ENCODE measurements around the gene GPAT3.
A peak's percentile ranks its signal among the peaks of the same experiment; 100 is the strongest.

The GPAT3 gene

DNA sequence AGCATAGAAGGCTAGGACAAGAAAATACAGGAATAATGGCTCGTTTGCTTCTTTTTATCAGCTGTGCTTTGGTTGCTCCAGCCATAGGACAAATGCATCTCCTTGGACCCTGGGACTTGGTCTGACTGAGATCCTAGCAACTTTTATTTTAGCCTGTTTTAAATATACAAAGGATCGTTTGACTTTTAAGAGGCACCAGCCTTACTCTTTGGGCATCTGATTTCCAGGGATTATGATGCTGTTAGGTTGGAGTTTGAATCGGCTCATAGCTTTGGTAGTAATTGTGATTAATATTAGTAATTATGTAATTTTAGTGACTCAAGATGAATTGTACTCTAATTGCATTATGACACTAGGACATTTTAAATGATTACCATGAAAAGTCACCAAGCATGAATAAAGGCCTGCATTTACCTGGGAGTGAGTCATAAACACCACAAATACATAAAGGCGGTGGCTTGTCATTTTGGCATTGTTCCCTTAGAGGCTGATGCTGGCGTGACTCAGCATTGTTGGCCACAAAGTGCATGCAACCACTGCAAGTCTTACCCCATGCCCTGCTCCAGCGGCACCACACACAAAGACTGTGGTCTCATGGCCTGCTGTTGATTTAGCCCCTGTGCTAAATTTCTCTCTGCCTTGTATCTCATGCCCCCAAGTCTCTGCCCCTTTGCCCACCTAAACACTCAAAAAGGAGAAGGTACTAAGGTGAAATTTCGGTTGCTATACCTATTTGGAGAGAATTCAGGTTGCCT is 12.4 kb downstream of the GPAT3 start (continued):
- TF ChIP-seq, protein P1, sequence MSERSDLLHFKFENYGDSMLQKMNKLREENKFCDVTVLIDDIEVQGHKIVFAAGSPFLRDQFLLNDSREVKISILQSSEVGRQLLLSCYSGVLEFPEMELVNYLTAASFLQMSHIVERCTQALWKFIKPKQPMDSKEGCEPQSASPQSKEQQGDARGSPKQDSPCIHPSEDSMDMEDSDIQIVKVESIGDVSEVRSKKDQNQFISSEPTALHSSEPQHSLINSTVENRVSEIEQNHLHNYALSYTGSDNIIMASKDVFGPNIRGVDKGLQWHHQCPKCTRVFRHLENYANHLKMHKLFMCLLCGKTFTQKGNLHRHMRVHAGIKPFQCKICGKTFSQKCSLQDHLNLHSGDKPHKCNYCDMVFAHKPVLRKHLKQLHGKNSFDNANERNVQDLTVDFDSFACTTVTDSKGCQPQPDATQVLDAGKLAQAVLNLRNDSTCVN (tag by site-specific recombination; optimal IDR thresholded peaks at IDR 0.05): no peak
- TF ChIP-seq, protein P2, sequence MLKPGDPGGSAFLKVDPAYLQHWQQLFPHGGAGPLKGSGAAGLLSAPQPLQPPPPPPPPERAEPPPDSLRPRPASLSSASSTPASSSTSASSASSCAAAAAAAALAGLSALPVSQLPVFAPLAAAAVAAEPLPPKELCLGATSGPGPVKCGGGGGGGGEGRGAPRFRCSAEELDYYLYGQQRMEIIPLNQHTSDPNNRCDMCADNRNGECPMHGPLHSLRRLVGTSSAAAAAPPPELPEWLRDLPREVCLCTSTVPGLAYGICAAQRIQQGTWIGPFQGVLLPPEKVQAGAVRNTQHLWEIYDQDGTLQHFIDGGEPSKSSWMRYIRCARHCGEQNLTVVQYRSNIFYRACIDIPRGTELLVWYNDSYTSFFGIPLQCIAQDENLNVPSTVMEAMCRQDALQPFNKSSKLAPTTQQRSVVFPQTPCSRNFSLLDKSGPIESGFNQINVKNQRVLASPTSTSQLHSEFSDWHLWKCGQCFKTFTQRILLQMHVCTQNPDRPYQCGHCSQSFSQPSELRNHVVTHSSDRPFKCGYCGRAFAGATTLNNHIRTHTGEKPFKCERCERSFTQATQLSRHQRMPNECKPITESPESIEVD (tag by site-specific recombination; IDR thresholded peaks at IDR 0.05): peak; percentile 76
- no peak for TF ChIP-seq ZNF311 (tag by site-specific recombination; IDR thresholded peaks at IDR 0.05; ENCODE audit: borderline replicate concordance)
- TF ChIP-seq ZNF335 (tag by site-specific recombination; conservative IDR thresholded peaks at IDR 0.05): peak; percentile 47
- no peak for TF ChIP-seq TCF7L2 (IDR thresholded peaks at IDR 0.05; ENCODE audit: borderline replicate concordance, low read depth, low read length)
- TF ChIP-seq, protein P3, sequence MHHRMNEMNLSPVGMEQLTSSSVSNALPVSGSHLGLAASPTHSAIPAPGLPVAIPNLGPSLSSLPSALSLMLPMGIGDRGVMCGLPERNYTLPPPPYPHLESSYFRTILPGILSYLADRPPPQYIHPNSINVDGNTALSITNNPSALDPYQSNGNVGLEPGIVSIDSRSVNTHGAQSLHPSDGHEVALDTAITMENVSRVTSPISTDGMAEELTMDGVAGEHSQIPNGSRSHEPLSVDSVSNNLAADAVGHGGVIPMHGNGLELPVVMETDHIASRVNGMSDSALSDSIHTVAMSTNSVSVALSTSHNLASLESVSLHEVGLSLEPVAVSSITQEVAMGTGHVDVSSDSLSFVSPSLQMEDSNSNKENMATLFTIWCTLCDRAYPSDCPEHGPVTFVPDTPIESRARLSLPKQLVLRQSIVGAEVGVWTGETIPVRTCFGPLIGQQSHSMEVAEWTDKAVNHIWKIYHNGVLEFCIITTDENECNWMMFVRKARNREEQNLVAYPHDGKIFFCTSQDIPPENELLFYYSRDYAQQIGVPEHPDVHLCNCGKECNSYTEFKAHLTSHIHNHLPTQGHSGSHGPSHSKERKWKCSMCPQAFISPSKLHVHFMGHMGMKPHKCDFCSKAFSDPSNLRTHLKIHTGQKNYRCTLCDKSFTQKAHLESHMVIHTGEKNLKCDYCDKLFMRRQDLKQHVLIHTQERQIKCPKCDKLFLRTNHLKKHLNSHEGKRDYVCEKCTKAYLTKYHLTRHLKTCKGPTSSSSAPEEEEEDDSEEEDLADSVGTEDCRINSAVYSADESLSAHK (tag by site-specific recombination; IDR thresholded peaks at IDR 0.05): 0 out of 2 replicates have a peak, but pooled peaks have one; percentile 20
- no peak for TF ChIP-seq ZNF529 (tag by site-specific recombination; IDR thresholded peaks at IDR 0.05; ENCODE audit: insufficient replicate concordance)
- no peak for TF ChIP-seq ZNF292 (tag by site-specific recombination; IDR thresholded peaks at IDR 0.05; ENCODE audit: borderline replicate concordance, low read depth)
- no peak for TF ChIP-seq ZXDB (tag by site-specific recombination; IDR thresholded peaks at IDR 0.05)
- no peak for TF ChIP-seq ZNF549 (tag by site-specific recombination; IDR thresholded peaks at IDR 0.05)
- TF ChIP-seq ZNF548 (tag by site-specific recombination; IDR thresholded peaks at IDR 0.05): no peak
- peak; percentile 56; the same call in 1 of the 2 replicates for TF ChIP-seq ZNF501 (tag by site-specific recombination; IDR thresholded peaks at IDR 0.05)
- TF ChIP-seq KLF9 (tag by site-specific recombination; IDR thresholded peaks at IDR 0.05; ENCODE audit: low read depth): no peak
- peak; percentile 52; the same call in 1 of the 2 replicates for TF ChIP-seq KLF8 (tag by site-specific recombination; IDR thresholded peaks at IDR 0.05)
- peak; percentile 47; the same call in 1 of the 2 replicates for TF ChIP-seq WT1 (tag by site-specific recombination; IDR thresholded peaks at IDR 0.05)
- peak; percentile 96 for TF ChIP-seq ZNF660 (tag by site-specific recombination; IDR thresholded peaks at IDR 0.05)
- TF ChIP-seq ZNF654 (tag by site-specific recombination; IDR thresholded peaks at IDR 0.05; ENCODE audit: low read depth): no peak
- TF ChIP-seq, protein P4, sequence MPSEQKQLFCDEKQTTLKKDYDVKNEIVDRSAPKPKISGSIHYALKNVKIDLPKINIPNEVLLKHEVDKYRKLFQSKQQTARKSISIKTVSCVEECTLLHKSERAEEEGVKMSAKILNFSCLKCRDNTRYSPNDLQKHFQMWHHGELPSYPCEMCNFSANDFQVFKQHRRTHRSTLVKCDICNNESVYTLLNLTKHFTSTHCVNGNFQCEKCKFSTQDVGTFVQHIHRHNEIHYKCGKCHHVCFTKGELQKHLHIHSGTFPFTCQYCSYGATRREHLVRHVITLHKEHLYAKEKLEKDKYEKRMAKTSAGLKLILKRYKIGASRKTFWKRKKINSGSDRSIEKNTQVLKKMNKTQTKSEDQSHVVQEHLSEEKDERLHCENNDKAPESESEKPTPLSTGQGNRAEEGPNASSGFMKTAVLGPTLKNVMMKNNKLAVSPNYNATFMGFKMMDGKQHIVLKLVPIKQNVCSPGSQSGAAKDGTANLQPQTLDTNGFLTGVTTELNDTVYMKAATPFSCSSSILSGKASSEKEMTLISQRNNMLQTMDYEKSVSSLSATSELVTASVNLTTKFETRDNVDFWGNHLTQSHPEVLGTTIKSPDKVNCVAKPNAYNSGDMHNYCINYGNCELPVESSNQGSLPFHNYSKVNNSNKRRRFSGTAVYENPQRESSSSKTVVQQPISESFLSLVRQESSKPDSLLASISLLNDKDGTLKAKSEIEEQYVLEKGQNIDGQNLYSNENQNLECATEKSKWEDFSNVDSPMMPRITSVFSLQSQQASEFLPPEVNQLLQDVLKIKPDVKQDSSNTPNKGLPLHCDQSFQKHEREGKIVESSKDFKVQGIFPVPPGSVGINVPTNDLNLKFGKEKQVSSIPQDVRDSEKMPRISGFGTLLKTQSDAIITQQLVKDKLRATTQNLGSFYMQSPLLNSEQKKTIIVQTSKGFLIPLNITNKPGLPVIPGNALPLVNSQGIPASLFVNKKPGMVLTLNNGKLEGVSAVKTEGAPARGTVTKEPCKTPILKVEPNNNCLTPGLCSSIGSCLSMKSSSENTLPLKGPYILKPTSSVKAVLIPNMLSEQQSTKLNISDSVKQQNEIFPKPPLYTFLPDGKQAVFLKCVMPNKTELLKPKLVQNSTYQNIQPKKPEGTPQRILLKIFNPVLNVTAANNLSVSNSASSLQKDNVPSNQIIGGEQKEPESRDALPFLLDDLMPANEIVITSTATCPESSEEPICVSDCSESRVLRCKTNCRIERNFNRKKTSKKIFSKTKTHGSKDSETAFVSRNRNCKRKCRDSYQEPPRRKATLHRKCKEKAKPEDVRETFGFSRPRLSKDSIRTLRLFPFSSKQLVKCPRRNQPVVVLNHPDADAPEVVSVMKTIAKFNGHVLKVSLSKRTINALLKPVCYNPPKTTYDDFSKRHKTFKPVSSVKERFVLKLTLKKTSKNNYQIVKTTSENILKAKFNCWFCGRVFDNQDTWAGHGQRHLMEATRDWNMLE (tag by site-specific recombination; conservative IDR thresholded peaks at IDR 0.05; ENCODE audit: low read depth): no peak; the same call in 1 of the 2 replicates
- peak; percentile 33; the same call in 1 of the 2 replicates for TF ChIP-seq OSR2 (tag by site-specific recombination; IDR thresholded peaks at IDR 0.05)
- no peak for TF ChIP-seq ZIC2 (tag by site-specific recombination; IDR thresholded peaks at IDR 0.05)
- peak; percentile 75 for TF ChIP-seq GLIS2 (tag by site-specific recombination; IDR thresholded peaks at IDR 0.05)
- no peak for TF ChIP-seq ZFP3 (tag by site-specific recombination; IDR thresholded peaks at IDR 0.05; ENCODE audit: low read depth)
- TF ChIP-seq, protein P5, sequence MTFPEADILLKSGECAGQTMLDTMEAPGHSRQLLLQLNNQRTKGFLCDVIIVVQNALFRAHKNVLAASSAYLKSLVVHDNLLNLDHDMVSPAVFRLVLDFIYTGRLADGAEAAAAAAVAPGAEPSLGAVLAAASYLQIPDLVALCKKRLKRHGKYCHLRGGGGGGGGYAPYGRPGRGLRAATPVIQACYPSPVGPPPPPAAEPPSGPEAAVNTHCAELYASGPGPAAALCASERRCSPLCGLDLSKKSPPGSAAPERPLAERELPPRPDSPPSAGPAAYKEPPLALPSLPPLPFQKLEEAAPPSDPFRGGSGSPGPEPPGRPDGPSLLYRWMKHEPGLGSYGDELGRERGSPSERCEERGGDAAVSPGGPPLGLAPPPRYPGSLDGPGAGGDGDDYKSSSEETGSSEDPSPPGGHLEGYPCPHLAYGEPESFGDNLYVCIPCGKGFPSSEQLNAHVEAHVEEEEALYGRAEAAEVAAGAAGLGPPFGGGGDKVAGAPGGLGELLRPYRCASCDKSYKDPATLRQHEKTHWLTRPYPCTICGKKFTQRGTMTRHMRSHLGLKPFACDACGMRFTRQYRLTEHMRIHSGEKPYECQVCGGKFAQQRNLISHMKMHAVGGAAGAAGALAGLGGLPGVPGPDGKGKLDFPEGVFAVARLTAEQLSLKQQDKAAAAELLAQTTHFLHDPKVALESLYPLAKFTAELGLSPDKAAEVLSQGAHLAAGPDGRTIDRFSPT (tag by site-specific recombination; IDR thresholded peaks at IDR 0.05): peak; percentile 25; the same call in 1 of the 2 replicates
- TF ChIP-seq, protein P6, sequence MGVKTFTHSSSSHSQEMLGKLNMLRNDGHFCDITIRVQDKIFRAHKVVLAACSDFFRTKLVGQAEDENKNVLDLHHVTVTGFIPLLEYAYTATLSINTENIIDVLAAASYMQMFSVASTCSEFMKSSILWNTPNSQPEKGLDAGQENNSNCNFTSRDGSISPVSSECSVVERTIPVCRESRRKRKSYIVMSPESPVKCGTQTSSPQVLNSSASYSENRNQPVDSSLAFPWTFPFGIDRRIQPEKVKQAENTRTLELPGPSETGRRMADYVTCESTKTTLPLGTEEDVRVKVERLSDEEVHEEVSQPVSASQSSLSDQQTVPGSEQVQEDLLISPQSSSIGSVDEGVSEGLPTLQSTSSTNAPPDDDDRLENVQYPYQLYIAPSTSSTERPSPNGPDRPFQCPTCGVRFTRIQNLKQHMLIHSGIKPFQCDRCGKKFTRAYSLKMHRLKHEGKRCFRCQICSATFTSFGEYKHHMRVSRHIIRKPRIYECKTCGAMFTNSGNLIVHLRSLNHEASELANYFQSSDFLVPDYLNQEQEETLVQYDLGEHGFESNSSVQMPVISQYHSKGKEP (tag by site-specific recombination; IDR thresholded peaks at IDR 0.05): peak; percentile 98
